A673 (cell line): ENCODE results near the gene VWF.
"Not testable (repeated sequence)": the region's sequence is repeated elsewhere in the genome, so short reads cannot be mapped to it uniquely, and the experiment has no call there.

ENCODE experiments used
- EZH2 ChIP-seq: fragments of 200-600 bp; sonication (generic); IDR thresholded peaks from 2 replicates; pipeline ENCODE4 v1.6.1; 2017; ENCODE audit warnings: borderline replicate concordance, low read depth, mild to moderate bottlenecking, mixed read lengths, antibody characterized with exemption, low read length; ENCODE audit not compliant: poor library complexity, severe bottlenecking
- TF ChIP-seq, protein P1 (sequence below): fragments of 300-800, 200-600 bp; sonication (generic); conservative IDR thresholded peaks from 2 replicates; pipeline ENCODE4 v1.5.1; 2017; ENCODE audit warnings: low read depth, mild to moderate bottlenecking, antibody characterized with exemption, low read length, moderate library complexity, mixed read lengths

DNA sequence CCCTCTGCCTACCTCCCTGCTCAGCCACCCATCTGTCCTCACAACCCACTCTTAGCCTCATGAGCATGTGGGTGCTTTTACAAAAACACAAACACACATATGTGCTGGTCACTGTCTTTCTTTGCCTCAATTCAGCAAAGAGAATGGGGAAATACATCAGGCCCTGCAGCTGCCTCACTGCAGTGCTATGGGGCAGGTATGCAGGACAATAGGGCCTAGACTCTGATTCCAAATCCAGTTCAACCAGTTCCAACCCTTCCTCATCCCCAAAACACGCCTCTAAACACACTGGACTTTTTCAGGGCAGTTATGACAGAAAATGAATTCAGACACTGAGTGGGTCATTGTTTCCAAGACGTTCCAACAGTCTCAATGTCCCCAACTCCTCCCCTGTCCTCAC, 100.4 kb downstream of the VWF start:
- TF ChIP-seq, protein P1, sequence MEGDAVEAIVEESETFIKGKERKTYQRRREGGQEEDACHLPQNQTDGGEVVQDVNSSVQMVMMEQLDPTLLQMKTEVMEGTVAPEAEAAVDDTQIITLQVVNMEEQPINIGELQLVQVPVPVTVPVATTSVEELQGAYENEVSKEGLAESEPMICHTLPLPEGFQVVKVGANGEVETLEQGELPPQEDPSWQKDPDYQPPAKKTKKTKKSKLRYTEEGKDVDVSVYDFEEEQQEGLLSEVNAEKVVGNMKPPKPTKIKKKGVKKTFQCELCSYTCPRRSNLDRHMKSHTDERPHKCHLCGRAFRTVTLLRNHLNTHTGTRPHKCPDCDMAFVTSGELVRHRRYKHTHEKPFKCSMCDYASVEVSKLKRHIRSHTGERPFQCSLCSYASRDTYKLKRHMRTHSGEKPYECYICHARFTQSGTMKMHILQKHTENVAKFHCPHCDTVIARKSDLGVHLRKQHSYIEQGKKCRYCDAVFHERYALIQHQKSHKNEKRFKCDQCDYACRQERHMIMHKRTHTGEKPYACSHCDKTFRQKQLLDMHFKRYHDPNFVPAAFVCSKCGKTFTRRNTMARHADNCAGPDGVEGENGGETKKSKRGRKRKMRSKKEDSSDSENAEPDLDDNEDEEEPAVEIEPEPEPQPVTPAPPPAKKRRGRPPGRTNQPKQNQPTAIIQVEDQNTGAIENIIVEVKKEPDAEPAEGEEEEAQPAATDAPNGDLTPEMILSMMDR: not testable (repeated sequence)
- not testable (repeated sequence) for TF ChIP-seq EZH2
